AG04450 (cell line): ENCODE data around the gene DOCK6. TPM values are rescaled to one million over a fixed set of nuclear protein-coding genes. Genes with fewer than 3 reads are reported as not detected.

ENCODE experiments used
- CTCF ChIA-PET: fragments of 300-600, 350-600 bp; formaldehyde crosslinking; extraction: SDS; loops from one replicate; lab custom pipeline; 2022; ENCODE audit warnings: antibody characterized with exemption, inconsistent platforms; lab: Charles Lee
- POLR2A ChIA-PET: fragments of 350-600 bp; formaldehyde crosslinking; extraction: SDS; loops from one replicate; lab custom pipeline; 2021; ENCODE audit warnings: antibody characterized with exemption, inconsistent platforms; lab: Yijun Ruan, JAX
- DNase-seq: peaks from one replicate; pipeline ENCODE4 v3.0.0-alpha.2; 2011; ENCODE audit warnings: low read depth, low spot score
- H3K27ac ChIP-seq: one replicate; pipeline ENCODE4 v1.5.1; 2012; ENCODE audit warnings: low read depth, low read length, control low read depth
- H3K27me3 ChIP-seq: one replicate; pipeline ENCODE4 v1.6.0; 2012; ENCODE audit warnings: low read length; ENCODE audit not compliant: control insufficient read depth, insufficient read depth
- H3K4me3 ChIP-seq: 2 replicates; pipeline ENCODE4 v1.5.1; 2011; ENCODE audit warnings: mild to moderate bottlenecking, low read depth, low read length, control low read depth
- H3K9me3 ChIP-seq: 2 replicates; pipeline ENCODE4 v1.5.1; 2012; ENCODE audit warnings: low read length; ENCODE audit not compliant: control insufficient read depth, insufficient read depth
- polyA plus RNA-seq: library from polyadenylated mRNA; depleted of rRNA; stranded (reverse); fragments of >200 nt; gene quantifications from 2 replicates; pipeline ENCODE4 v1.2.3, GENCODE V29; 2011
- TF ChIP-seq, protein P1 (sequence below): IDR thresholded peaks from 2 replicates; pipeline ENCODE4 v1.5.1; 2011; ENCODE audit warnings: low read depth, low read length, control low read depth, inconsistent platforms

Gene DOCK6
- polyA plus RNA-seq, 1 experiment = 8.9 TPM

DNA sequence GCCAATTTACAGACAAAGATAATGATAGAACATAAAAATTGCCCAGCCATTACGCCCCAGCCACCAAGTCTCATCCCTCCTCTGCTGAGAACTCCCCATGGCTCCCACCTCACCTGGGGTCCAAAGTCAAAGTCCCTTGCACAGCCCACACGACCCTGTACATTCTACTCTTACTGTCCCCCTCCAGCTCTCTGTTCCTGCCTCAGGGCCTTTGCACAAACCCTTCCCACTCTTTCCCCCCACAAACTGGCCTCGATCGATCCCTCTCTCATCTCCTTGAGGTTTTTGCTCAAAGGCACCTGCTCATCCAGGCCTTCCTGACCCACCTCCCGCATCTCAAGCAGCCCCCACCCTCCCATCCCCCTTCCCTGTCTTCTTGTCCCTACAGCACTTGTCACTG is 1.3 kb downstream of the DOCK6 start:
- no peaks in the 10 kb centered on the region for H3K9me3 ChIP-seq
- peak overlapping the region; percentile 79 for H3K4me3 ChIP-seq
- no peaks in the 10 kb centered on the region for H3K27me3 ChIP-seq
- POLR2A ChIA-PET = interaction anchor here (0.6 kb wide), 1 partner anchor 1420 kb away, joined by 3 read pairs; no protein-coding TSS in a partner anchor
- TF ChIP-seq, protein P1, sequence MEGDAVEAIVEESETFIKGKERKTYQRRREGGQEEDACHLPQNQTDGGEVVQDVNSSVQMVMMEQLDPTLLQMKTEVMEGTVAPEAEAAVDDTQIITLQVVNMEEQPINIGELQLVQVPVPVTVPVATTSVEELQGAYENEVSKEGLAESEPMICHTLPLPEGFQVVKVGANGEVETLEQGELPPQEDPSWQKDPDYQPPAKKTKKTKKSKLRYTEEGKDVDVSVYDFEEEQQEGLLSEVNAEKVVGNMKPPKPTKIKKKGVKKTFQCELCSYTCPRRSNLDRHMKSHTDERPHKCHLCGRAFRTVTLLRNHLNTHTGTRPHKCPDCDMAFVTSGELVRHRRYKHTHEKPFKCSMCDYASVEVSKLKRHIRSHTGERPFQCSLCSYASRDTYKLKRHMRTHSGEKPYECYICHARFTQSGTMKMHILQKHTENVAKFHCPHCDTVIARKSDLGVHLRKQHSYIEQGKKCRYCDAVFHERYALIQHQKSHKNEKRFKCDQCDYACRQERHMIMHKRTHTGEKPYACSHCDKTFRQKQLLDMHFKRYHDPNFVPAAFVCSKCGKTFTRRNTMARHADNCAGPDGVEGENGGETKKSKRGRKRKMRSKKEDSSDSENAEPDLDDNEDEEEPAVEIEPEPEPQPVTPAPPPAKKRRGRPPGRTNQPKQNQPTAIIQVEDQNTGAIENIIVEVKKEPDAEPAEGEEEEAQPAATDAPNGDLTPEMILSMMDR = no peak
- CTCF ChIA-PET = interaction anchor here (2.0 kb wide), 1 partner anchor 135 kb away, joined by 4 read pairs; no protein-coding TSS in a partner anchor
- H3K27ac ChIP-seq = no peak overlapping the region
- DNase-seq = no peak

DNA sequence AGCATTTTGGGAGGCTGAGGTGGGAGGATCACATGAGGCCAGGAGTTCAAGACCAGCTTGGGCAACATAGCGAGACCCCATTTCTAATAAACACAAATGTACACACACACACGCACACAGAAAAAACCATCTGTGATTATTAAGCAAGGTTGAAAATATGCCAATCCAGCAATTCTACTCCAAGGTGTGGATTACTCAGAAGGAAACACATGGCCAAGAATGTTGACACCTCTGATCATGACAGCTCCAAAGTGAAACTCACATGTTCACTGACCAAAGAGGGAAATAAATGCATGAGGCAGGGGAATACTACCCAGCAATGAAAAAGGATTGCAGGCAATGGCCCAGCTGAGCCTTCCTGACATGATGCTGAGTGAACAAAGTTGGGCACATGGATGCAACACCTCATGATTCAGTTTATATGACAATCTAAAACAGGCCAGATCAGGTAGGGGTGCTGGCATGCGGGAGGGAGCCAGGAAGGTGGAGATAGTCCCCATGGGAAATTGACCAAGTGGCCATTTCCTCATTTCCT is 4.4 kb downstream of the DOCK6 start:
- ChIA-PET POLR2A (no interaction called here), CTCF (no interaction called here)
- TF ChIP-seq, protein P1 = no peak
- Histone ChIP-seq H3K4me3 (no peak overlapping the region), H3K27me3 (no peaks in the 10 kb centered on the region), H3K9me3 (no peaks in the 10 kb centered on the region), H3K27ac (no peak overlapping the region)
- no peak for DNase-seq

DNA sequence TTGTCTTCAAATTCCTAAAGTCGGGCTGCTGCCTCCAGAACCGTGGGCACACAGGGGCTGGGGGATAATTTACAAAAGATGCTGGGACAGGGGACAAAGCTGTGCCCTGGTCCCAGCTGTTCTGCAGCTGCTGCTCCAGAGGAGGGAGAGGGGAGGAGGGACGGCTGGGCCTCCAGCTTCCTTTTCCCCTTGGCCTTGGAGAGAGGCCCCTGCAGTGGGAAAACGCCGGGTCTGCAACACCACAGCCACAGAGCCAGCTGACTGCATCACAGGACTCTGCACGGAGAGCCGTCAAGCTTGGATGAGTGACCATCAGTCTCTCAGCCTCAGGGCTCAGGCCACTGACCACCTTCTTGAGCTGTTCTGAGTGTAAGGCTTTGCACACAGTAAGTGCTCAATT is 6.1 kb downstream of the DOCK6 start:
- POLR2A ChIA-PET = no interaction called here
- TF ChIP-seq, protein P1 = no peak
- CTCF ChIA-PET = interaction anchor here (0.5 to 1.8 kb wide), 6 partner anchors 13 to 227 kb away, joined by 3 to 6 read pairs (median 4); no protein-coding TSS in a partner anchor
- no peaks in the 10 kb centered on the region for H3K27me3 ChIP-seq
- peak overlapping the region; percentile 21 for H3K27ac ChIP-seq
- no peaks in the 10 kb centered on the region for H3K9me3 ChIP-seq
- H3K4me3 ChIP-seq = no peak overlapping the region
- no peak for DNase-seq

DNA sequence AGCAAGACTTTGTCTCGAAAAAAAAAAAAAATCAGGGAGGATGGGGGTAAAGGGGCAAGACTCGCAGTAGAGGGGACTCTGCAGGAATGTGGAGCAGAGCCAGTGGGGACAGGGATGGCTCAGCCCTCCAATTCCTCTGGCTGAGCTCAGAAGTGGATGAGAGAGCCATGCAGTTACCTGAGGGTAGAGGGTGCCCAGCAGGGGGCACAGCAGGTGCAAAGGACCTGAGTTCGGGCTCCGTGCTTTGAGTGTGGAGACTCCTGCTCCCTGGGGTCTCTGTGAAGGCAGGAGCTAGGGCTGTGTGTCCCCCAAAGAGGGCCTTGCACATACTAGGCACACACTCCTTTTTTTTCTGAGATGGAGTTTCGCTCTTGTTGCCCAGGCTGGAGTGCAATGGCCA is 7.7 kb downstream of the DOCK6 start:
- Histone ChIP-seq H3K27me3 (no peaks in the 10 kb centered on the region), H3K4me3 (no peak overlapping the region), H3K9me3 (no peaks in the 10 kb centered on the region), H3K27ac (no peak overlapping the region)
- no peak for DNase-seq
- TF ChIP-seq, protein P1 = no peak; the same call in 1 of the 2 replicates
- ChIA-PET POLR2A (no interaction called here), CTCF (interaction anchor here (0.6 to 1.2 kb wide), 2 partner anchors 8 to 38 kb away, joined by 4 read pairs; partner anchors contain the start of gene DOCK6)

DNA sequence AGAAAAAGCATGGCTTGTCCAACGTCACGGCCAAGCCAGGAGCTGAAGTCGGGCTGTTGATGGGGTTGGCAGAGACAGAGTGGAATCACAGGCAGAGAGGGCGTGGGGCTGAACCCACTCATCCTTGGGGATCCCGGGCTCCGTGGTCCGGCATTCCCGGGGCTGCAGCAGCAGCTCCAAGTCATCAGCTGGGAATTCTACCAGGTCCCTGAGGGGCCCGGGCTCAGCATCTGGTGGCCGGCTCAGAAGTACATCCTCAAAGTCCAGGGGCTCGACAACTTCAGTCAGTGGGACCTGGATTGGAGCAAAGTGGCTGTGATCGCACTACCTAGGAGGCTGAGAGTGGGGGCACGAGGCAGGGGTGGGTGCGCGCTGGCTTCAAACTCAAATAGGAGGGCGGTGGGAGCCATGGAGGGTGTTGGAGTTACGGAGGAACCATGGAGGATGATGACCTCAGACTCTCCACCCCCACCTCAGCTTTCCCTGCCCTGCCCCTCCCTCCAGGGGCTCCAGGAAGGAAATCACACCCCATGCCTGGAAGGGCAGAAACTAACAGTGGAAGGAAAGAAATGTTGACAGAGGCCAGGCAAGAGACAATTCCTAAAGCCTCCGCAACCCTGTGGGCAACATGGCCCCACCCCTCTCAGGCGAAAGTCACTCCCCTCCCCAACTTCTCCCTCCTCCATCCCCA is 9.5 kb downstream of the DOCK6 start:
- DNase-seq = no peak
- TF ChIP-seq, protein P1 = no peak
- ChIA-PET POLR2A (no interaction called here), CTCF (interaction anchor here (1.3 kb wide), 1 partner anchor 10 kb away, joined by 5 read pairs; no protein-coding TSS in a partner anchor)
- Histone ChIP-seq H3K27me3 (no peaks in the 10 kb centered on the region), H3K4me3 (no peak overlapping the region), H3K9me3 (no peaks in the 10 kb centered on the region; the same call in 1 of the 2 replicates), H3K27ac (no peak overlapping the region)
